Activated CD4-positive, alpha-beta T cell treated with anti-CD3 and anti-CD28 coated beads, Interleukin-2, Interleukin-6, amounts not matched to agents 100 ng/mL and 50 ng/mL, durations not matched to agents 16 hours and 8 hours (primary cell): ENCODE measurements around the gene NSD2.
"Not testable (repeated sequence)": the region's sequence is repeated elsewhere in the genome, so short reads cannot be mapped to it uniquely, and the experiment has no call there.

Experiments used
- DNase-seq: peaks from one replicate; pipeline ENCODE4 v3.0.0-alpha.2; 2020

NSD2 gene

DNA sequence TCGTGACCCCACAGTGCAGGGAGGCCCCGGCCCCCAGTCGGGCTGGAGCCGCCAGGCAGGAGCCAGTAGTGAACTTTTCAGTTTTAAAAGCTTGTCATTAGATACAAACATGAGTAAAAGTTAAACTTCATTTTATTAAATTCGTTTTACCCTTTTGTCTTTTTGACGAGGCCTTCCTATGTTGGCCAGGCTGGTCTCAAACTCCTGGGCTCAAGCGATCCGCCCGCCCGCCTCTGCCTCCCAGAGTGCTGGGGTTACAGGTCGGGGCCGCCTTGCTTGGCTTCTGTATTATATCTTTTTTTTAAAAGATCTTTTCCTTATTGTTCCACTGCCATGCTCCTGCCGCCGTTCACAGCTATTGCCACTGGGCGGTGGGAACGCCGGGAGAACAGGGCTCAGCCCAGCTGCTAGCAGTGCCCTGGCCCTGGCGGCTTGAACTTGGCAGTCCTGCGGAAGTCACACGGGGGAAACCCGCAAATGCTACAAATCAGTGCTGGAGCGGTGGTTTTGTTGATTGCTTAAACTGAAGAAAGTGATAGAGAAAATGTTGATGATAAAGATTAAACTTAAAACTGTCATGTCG, 138.5 kb downstream of the NSD2 start:
- DNase-seq: peak; percentile 71

- DNase-seq: no peak
These were observed 140.4 kb downstream of the NSD2 start for GRCh38 chr4:2011583-2011982.

GRCh38 chr4:2015008-2015407, 143.8 kb downstream of the NSD2 start:
- DNase-seq: no peak

GRCh38 chr4:2021358-2022018, 150.3 kb downstream of the NSD2 start:
- not testable (repeated sequence) for DNase-seq

- no peak for DNase-seq
These were observed 153.5 kb downstream of the NSD2 start for GRCh38 chr4:2024683-2025082.

DNA sequence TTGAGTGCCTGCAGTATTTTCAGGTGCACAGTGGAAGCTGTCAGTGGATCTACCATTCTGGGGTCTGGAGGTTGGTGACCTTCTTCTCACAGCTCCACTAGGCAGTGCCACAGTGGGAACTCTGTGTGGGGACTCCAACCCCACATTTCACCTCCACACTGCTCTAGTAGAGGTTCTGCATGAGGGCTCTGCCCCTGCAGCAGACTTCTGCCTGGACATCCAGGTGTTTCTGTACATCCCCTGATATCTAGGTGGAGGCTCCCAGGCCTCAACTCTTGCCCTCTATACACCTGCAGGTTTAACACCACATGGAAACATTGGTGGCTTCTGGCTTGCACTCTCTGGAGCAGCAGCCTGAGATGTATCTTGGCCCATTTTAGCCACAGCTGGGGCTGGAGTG, 154.6 kb downstream of the NSD2 start:
- DNase-seq: no peak

DNA sequence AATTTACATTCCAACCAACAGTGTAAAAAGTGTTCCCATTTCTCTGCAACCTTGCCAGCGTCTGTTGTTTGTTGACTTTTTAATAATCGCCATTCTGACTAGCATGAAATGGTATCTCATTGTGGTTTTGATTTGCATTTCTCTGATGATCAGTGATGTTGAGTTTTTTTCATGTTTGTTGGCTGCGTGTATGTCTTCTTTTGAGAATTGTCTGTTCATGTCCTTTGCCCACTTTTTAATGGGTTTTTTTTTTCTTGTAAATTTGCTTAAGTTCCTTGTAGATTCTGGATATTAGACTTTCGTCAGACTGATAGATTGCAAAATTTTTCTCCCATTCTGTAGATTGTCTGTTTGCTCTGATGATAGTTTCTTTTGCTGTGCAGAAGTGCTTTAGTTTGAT, 155.9 kb downstream of the NSD2 start:
- not testable (repeated sequence) for DNase-seq

GRCh38 chr4:2031161-2031560, 160.0 kb downstream of the NSD2 start:
- DNase-seq: not testable (repeated sequence)
